GM12878 (cell line): Measurements from ENCODE around the gene GALNS. TPM values are rescaled to one million over a fixed set of nuclear protein-coding genes. Genes with fewer than 3 reads are reported as not detected.
A peak's percentile ranks its signal among the peaks of the same experiment; 100 is the strongest.

ENCODE experiments used
- ATAC-seq: fragments of 200-7000 bp; cut with Tn5 transposase; 3 replicates; pipeline ENCODE4 v1.9.1; 2020; ENCODE audit warnings: mild to moderate bottlenecking, moderate library complexity
- BruUV-seq: library from RNA; stranded (reverse); fragments of 400-500 nt; replicated peaks from 2 replicates; lab custom pipeline; 2021; lab: Mats Ljungman, UMichigan
- CTCF ChIA-PET: fragments of 300-600 bp; sonication (Branson Sonifier 250); formaldehyde crosslinking; extraction: SDS; loops from one replicate; lab custom pipeline; 2021; ENCODE audit warnings: inconsistent platforms; lab: Yijun Ruan, JAX
- POLR2A ChIA-PET: fragments of 350-600 bp; formaldehyde crosslinking; extraction: SDS; loops from one replicate; lab custom pipeline; 2021; ENCODE audit warnings: inconsistent platforms; lab: Charles Lee
- RAD21 ChIA-PET: fragments of 300-600 bp; sonication (Branson Sonifier 250); formaldehyde crosslinking; loops from one replicate; lab custom pipeline; 2023; ENCODE audit warnings: antibody characterized with exemption; ENCODE audit not compliant: unreplicated experiment; lab: Charles Lee
- SMC1A ChIA-PET: fragments of 300-600 bp; sonication (Branson Sonifier 250); formaldehyde crosslinking; loops from one replicate; lab custom pipeline; 2023; ENCODE audit not compliant: unreplicated experiment, uncharacterized antibody; lab: Charles Lee
- DNase-seq: peaks from one replicate; pipeline ENCODE4 v3.0.0-alpha.2; 2011; ENCODE audit warnings: low read depth, low spot score
- FAIRE-seq: peaks from 3 replicates; lab custom pipeline; 2011; peaks lifted over from hg19 to GRCh38; lab: Jason Lieb, UNC
- H2AFZ ChIP-seq: 2 replicates; pipeline ENCODE4 v1.6.0; 2011; ENCODE audit warnings: low read depth, low read length, control low read depth; ENCODE audit not compliant: control insufficient read depth
- H3K27ac ChIP-seq: 2 replicates; pipeline ENCODE4 v1.5.1; 2011; ENCODE audit warnings: control low read depth; ENCODE audit not compliant: control insufficient read depth, insufficient read depth
- H3K27me3 ChIP-seq, 2 experiments: replicated peaks in 1 of 2; 2 replicates each; pipeline versions ENCODE4 v1.6.0 to v1.6.1; 2011; ENCODE audit warnings: low read length in 1 of 2; ENCODE audit not compliant: control insufficient read depth in 2 of 2, insufficient read depth in 2 of 2
- H3K36me3 ChIP-seq, 2 experiments: 2 replicates each; pipeline ENCODE4 v1.5.1; 2011; ENCODE audit warnings: low read length in 1 of 2; ENCODE audit not compliant: control insufficient read depth in 2 of 2, insufficient read depth in 2 of 2
- H3K4me1 ChIP-seq: 2 replicates; pipeline ENCODE4 v1.6.1; 2011; ENCODE audit warnings: mild to moderate bottlenecking, low read length, moderate library complexity, mixed read lengths; ENCODE audit not compliant: control insufficient read depth, insufficient read depth
- H3K4me2 ChIP-seq: 2 replicates; pipeline ENCODE4 v1.6.0; 2011; ENCODE audit warnings: control low read depth; ENCODE audit not compliant: control insufficient read depth, insufficient read depth
- H3K4me3 ChIP-seq: fragments of 200-600 bp; sonication (generic); 2 replicates; pipeline ENCODE4 v1.5.1; 2016
- H3K79me2 ChIP-seq: 2 replicates; pipeline ENCODE4 v1.6.0; 2011; ENCODE audit warnings: low read length; ENCODE audit not compliant: control insufficient read depth, insufficient read depth
- H3K9ac ChIP-seq: 2 replicates; pipeline ENCODE4 v1.8.0; 2011; ENCODE audit warnings: low read length, control low read depth, mixed read lengths; ENCODE audit not compliant: control insufficient read depth, insufficient read depth
- H3K9me3 ChIP-seq: replicated peaks from 3 replicates; pipeline ENCODE4 v1.5.1; 2011; ENCODE audit warnings: mild to moderate bottlenecking, low read length; ENCODE audit not compliant: control insufficient read depth, insufficient read depth
- H4K20me1 ChIP-seq: 2 replicates; pipeline ENCODE4 v1.6.0; 2011; ENCODE audit not compliant: control insufficient read depth, insufficient read depth
- BHLHE40 ChIP-seq, 2 experiments: fragments of 450-650 bp in 1 of 2; IDR thresholded peaks; 2 replicates each; pipeline ENCODE4 v1.6.1; 2011 to 2017; ENCODE audit warnings: low read depth in 2 of 2, borderline replicate concordance in 1 of 2, improper control_type of control experiment in 1 of 2, low read length in 1 of 2, mild to moderate bottlenecking in 1 of 2
- CREM ChIP-seq: IDR thresholded peaks from 2 replicates; pipeline ENCODE4 v1.6.1; 2014; ENCODE audit warnings: antibody characterized with exemption, low read depth
- HDAC6 ChIP-seq: fragments of 200-600 bp; sonication (generic); IDR thresholded peaks from one replicate; pipeline ENCODE4 v1.8.0; 2017; ENCODE audit warnings: antibody characterized with exemption; ENCODE audit not compliant: unreplicated experiment
- MYC ChIP-seq: IDR thresholded peaks from 2 replicates; pipeline ENCODE4 v1.6.1; 2011; ENCODE audit warnings: mild to moderate bottlenecking, low read length, moderate library complexity, inconsistent platforms; ENCODE audit not compliant: insufficient read depth, insufficient replicate concordance, insufficient read length, severe bottlenecking
- ZNF217 ChIP-seq: fragments of 450-650 bp; IDR thresholded peaks from 2 replicates; pipeline ENCODE4 v1.6.1; 2017; ENCODE audit warnings: antibody characterized with exemption, mild to moderate bottlenecking
- ZNF622 ChIP-seq: fragments of 450-650 bp; IDR thresholded peaks from 2 replicates; pipeline ENCODE4 v1.6.1; 2017; ENCODE audit warnings: mild to moderate bottlenecking, inconsistent platforms
- WGBS: methylation state at CpG from one replicate; pipeline ENCODE4 v1.1.6; 2016; ENCODE audit warnings: low lambda C conversion rate; ENCODE audit not compliant: insufficient replicate concordance, insufficient coverage; ENCODE audit errors: missing lambda C conversion rate; 5-methylcytosine and 5-hydroxymethylcytosine counted together
- in situ Hi-C: fragments of 300-500 bp; cut with MboI; formaldehyde crosslinking; loops from 9 replicates; pipeline ENCODE4 v1.14.3; 2018; ENCODE audit warnings: mixed read lengths
- intact Hi-C: fragments of 100-400 bp; cut with micrococcal nuclease; formaldehyde crosslinking; loops from one replicate; pipeline ENCODE4 v1.14.2; 2022; ENCODE audit not compliant: unreplicated experiment
- polyA plus RNA-seq, 11 experiments: library from polyadenylated mRNA; depleted of rRNA in 4 of 11; unstranded in 6 of 11; stranded (reverse) in 5 of 11; fragments of >200 nt; fragmentation: Nextera tagmentation in 4 of 11; fragmentation: Illumina TruSeq in 1 of 11; extraction: Ambion mirVana in 4 of 11; extraction: Trizol in 1 of 11; gene quantifications; 1 replicate in 1 of 11; 2 replicates in 10 of 11; pipeline versions ENCODE4 v1.2.1 to v1.2.3, GENCODE V29; 2011 to 2016; ENCODE audit warnings: inconsistent platforms in 2 of 11, missing spikeins in 2 of 11, low read depth in 1 of 11
- total RNA-seq, 4 experiments: library from RNA; depleted of rRNA in 3 of 4; stranded (reverse); fragments of >200 nt in 3 of 4; fragmentation: Illumina TruSeq in 1 of 4; extraction: Trizol in 1 of 4; gene quantifications; 2 replicates each; pipeline versions ENCODE4 v1.2.1 to v1.2.3, GENCODE V29; 2013 to 2021

GALNS gene
- total and polyA plus RNA-seq, 10 of the 15 experiments (the other 5 are each of a cell fraction or from before 2014, with no cell fraction given): 0.37 to 12.4 (median 5.3) TPM

- TF ChIP-seq HDAC6 (peak; percentile 47), MYC (peak; percentile 22), ZNF622 (no peak), CREM (no peak), ZNF217 (no peak), BHLHE40 (IDR thresholded peaks at IDR 0.05; ENCODE audit: borderline replicate concordance in 1 of 2, low read depth in 2 of 2, low read length in 1 of 2) (peak; percentile 55 to 87; a peak in 3 of 4 replicates)
- TF ChIP-seq, all 136 proteins: peak for 3
- WGBS: 0% methylated on average over 2 of the region's 32 CpGs
- no peaks in the 10 kb centered on the region; the same call in 1 of the 2 replicates for H4K20me1 ChIP-seq
- peak overlapping the region; percentile 90 for H3K9ac ChIP-seq
- no peaks in the 10 kb centered on the region for H3K27me3 ChIP-seq
- FAIRE-seq: no peak
- peaks cover 31% of the 10 kb centered on the region for H3K4me1 ChIP-seq
- H2AFZ ChIP-seq: 0 out of 2 replicates have a peak overlapping the region, but pooled peaks have one; percentile 83
- no peak for DNase-seq
- H3K4me2 ChIP-seq: no peak overlapping the region; the same call in 1 of the 2 replicates
- ChIA-PET SMC1A (interaction anchor here (0.9 to 1.5 kb wide), 3 partner anchors 47 to 382 kb away, joined by 3 to 7 read pairs (median 4); no protein-coding TSS in a partner anchor), RAD21 (interaction anchor here (0.5 to 6.7 kb wide), 9 partner anchors 12 to 433 kb away, joined by 3 to 50 read pairs (median 4); partner anchors contain the start of gene ZNF778), POLR2A (interaction anchor here (0.9 to 1.5 kb wide), 5 partner anchors 9 to 48 kb away, joined by 3 to 4 read pairs (median 3); no protein-coding TSS in a partner anchor), CTCF (interaction anchor here (1.1 to 2.5 kb wide), 4 partner anchors 12 to 48 kb away, joined by 3 to 24 read pairs (median 10); partner anchors contain the start of gene APRT)
- BruUV-seq: no TSS peak
- no peaks in the 10 kb centered on the region for H3K36me3 ChIP-seq
- H3K79me2 ChIP-seq: peaks cover 56% of the 10 kb centered on the region
- ATAC-seq: peak; percentile 12
- peak overlapping the region; percentile 80 for H3K4me3 ChIP-seq
- intact Hi-C loops: loop anchor here (2.0 kb wide), 2 partner anchors 40 to 48 kb away; no protein-coding TSS in a partner anchor
- no peaks in the 10 kb centered on the region for H3K9me3 ChIP-seq
- in situ Hi-C loops: loop anchor here (10.0 kb wide), 1 partner anchor 330 kb away; the partner anchor contains the start of gene ZFPM1
- H3K27ac ChIP-seq: peak overlapping the region; percentile 75
These were observed 72.0 kb downstream of the GALNS start for GRCh38 chr16:88784856-88785105.
